KMS-11 (cell line): ENCODE measurements around the gene KCNK6.

Experiments
- H2AFZ ChIP-seq: fragments of 200-600 bp; sonication (generic); 2 replicates; pipeline ENCODE4 v1.6.1; 2016; ENCODE audit warnings: antibody characterized with exemption, mixed run types, low read depth
- H3K27ac ChIP-seq: fragments of 200-600 bp; sonication (generic); 2 replicates; pipeline ENCODE4 v1.6.1; 2016; ENCODE audit warnings: mild to moderate bottlenecking, mixed run types
- H3K27me3 ChIP-seq: fragments of 200-600 bp; sonication (generic); 2 replicates; pipeline ENCODE4 v1.6.1; 2017; ENCODE audit warnings: mild to moderate bottlenecking, low read depth, mixed run types, moderate library complexity; ENCODE audit not compliant: insufficient read depth
- H3K36me3 ChIP-seq: fragments of 200-600 bp; sonication (generic); 2 replicates; pipeline ENCODE4 v1.6.1; 2017; ENCODE audit warnings: mild to moderate bottlenecking, mixed run types; ENCODE audit not compliant: insufficient read depth
- H3K4me1 ChIP-seq: fragments of 200-600 bp; sonication (generic); 2 replicates; pipeline ENCODE4 v1.6.1; 2016; ENCODE audit warnings: mild to moderate bottlenecking, low read depth, mixed run types; ENCODE audit not compliant: poor library complexity, severe bottlenecking
- H3K4me2 ChIP-seq: fragments of 200-600 bp; sonication (generic); 2 replicates; pipeline ENCODE4 v1.7.0; 2016; ENCODE audit warnings: mild to moderate bottlenecking, mixed run types
- H3K4me3 ChIP-seq: fragments of 200-600 bp; sonication (generic); IDR thresholded peaks from 2 replicates; pipeline ENCODE4 v1.6.1; 2017; ENCODE audit warnings: low read depth, low read length, mixed read lengths; ENCODE audit not compliant: insufficient read depth
- H3K79me2 ChIP-seq: fragments of 200-600 bp; sonication (generic); 2 replicates; pipeline ENCODE4 v1.6.1; 2016; ENCODE audit warnings: low read depth, mixed run types; ENCODE audit not compliant: insufficient read depth
- H3K9ac ChIP-seq: fragments of 200-600 bp; sonication (generic); 2 replicates; pipeline ENCODE4 v1.6.1; 2016; ENCODE audit warnings: mild to moderate bottlenecking, mixed run types
- H4K20me1 ChIP-seq: fragments of 200-600 bp; sonication (generic); 2 replicates; pipeline ENCODE4 v1.6.1; 2016; ENCODE audit warnings: mild to moderate bottlenecking, mixed run types; ENCODE audit not compliant: insufficient read depth
- TF ChIP-seq, protein P1 (sequence below): fragments of 200-600 bp; sonication (generic); conservative IDR thresholded peaks from 2 replicates; pipeline ENCODE4 v1.6.1; 2017; ENCODE audit warnings: low read depth, mild to moderate bottlenecking, antibody characterized with exemption, low read length, moderate library complexity, mixed read lengths

KCNK6 gene

DNA sequence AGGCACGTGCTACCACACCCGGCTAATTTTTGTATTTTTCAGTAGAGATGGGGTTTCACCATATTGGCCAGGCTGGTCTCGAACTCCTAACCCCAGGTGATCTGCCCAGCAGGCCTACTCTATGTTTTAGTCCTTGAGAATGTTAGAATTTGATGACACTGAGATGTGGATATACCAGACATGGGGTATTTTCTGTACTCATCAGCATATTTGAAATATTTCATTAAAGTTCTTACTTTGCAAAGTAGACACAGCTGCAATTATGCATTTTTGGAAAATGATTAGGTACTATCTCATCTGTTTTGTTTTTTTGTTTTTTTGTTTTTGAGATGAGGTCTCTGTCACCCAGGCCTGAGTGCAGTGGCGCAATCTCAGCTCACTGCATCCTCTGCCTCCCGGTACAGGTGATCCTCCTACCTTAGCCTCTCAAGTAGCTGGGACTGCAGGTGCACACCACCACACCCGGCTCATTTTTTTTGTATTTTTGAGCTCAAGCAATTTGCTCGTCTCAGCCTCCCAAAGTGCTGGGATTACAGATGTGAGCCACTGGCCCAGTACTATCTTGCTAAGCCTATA is 42.6 kb upstream of the KCNK6 start:
- Histone ChIP-seq H3K79me2 (no peaks in the 10 kb centered on the region), H4K20me1 (no peaks in the 10 kb centered on the region), H3K27ac (no peak overlapping the region), H3K36me3 (no peaks in the 10 kb centered on the region), H3K27me3 (no peaks in the 10 kb centered on the region; the same call in 1 of the 2 replicates), H3K9ac (no peak overlapping the region), H2AFZ (no peak overlapping the region), H3K4me1 (no peaks in the 10 kb centered on the region), H3K4me2 (no peak overlapping the region), H3K4me3 (no peak overlapping the region)
- TF ChIP-seq, protein P1, sequence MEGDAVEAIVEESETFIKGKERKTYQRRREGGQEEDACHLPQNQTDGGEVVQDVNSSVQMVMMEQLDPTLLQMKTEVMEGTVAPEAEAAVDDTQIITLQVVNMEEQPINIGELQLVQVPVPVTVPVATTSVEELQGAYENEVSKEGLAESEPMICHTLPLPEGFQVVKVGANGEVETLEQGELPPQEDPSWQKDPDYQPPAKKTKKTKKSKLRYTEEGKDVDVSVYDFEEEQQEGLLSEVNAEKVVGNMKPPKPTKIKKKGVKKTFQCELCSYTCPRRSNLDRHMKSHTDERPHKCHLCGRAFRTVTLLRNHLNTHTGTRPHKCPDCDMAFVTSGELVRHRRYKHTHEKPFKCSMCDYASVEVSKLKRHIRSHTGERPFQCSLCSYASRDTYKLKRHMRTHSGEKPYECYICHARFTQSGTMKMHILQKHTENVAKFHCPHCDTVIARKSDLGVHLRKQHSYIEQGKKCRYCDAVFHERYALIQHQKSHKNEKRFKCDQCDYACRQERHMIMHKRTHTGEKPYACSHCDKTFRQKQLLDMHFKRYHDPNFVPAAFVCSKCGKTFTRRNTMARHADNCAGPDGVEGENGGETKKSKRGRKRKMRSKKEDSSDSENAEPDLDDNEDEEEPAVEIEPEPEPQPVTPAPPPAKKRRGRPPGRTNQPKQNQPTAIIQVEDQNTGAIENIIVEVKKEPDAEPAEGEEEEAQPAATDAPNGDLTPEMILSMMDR, result no peak

DNA sequence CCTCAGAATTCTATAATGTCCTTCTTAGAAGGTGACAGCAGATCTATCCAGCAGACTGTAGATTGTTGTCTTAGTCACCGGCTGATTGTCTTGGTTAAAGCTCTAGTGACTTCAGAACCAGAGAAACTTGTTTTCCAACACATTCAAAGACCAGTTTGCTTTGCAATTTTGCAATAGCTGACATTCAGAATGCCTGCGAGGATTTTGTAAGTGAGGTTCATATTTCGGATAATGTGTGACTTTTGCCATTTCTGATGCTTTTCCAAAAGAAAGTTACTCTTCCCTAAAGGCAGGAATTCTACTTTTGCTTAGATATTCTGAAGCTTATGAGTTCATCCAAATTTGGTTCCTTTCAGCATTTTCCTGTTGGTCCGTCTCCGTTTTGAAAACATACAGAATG is 42.1 kb upstream of the KCNK6 start:
- Histone ChIP-seq H2AFZ (no peak overlapping the region), H3K9ac (no peak overlapping the region), H3K27ac (no peak overlapping the region), H3K4me1 (no peaks in the 10 kb centered on the region), H3K36me3 (no peaks in the 10 kb centered on the region), H3K79me2 (no peaks in the 10 kb centered on the region), H3K27me3 (no peaks in the 10 kb centered on the region), H3K4me3 (no peak overlapping the region), H4K20me1 (no peaks in the 10 kb centered on the region), H3K4me2 (no peak overlapping the region)
- TF ChIP-seq, protein P1, result no peak

DNA sequence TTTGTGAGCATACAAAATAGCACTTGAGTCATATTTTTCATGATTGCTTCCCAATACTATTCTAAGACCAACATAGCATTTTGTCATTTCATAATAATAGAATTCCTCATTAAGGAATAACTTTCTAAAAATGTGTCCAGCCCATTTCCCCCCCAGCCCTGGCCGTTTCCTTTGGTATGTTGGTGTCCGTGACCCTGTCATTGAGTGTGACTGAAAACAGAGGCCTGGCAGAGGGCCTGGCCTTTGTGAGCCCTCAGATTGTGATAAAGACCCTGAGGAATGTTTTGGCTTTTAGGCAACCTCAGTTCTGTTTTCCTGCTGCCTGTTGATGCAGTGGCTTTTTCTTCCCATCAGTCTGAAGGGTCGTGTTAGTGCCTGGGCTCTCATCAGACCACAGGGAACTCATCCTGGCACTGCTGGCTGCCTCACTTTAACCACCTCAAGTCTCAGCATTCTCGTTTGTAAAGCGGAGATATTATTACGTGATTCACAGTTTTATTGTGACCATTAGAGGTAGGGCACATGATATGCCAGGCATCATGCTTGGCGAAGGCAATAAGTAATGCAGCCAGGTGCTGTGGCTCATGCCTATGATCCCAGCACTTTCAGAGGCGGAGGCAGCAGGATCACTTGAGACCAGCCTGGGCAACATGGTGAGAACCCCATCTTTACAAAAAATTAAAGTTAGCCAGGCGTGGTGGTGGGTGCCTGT is 41.5 kb upstream of the KCNK6 start:
- TF ChIP-seq, protein P1, result no peak
- Histone ChIP-seq H3K36me3 (no peaks in the 10 kb centered on the region), H3K27me3 (no peaks in the 10 kb centered on the region), H3K79me2 (no peaks in the 10 kb centered on the region), H2AFZ (no peak overlapping the region), H3K27ac (no peak overlapping the region), H3K4me1 (no peaks in the 10 kb centered on the region), H3K4me2 (no peak overlapping the region), H3K9ac (no peak overlapping the region), H4K20me1 (no peaks in the 10 kb centered on the region), H3K4me3 (no peak overlapping the region)

DNA sequence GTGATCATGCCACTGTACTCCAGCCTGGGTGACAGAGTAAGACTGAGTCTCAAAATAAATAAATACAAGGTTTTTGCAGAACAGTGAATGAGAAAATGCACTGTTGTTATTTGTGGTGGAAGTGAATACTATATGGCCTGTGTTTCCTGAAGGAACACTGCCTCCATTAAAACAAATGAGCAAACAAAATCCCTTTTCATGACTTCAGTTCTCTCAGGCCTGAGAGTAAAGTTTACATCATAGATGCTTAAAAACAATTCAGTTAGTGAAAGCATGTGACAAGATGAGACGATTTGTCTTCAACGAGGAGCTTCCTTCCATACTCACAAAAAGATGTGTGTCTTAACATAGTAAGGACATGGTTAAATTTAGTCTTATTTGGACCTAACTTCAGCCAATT is 40.9 kb upstream of the KCNK6 start:
- TF ChIP-seq, protein P1, result no peak
- H3K4me1 ChIP-seq, result no peaks in the 10 kb centered on the region

More for the DNA sequence above, 40.9 kb upstream of the KCNK6 start:
- no peaks in the 10 kb centered on the region for H3K79me2 ChIP-seq
- no peak overlapping the region for H3K27ac ChIP-seq
- no peaks in the 10 kb centered on the region for H3K27me3 ChIP-seq
- no peak overlapping the region for H2AFZ ChIP-seq
- H3K36me3 ChIP-seq, result no peaks in the 10 kb centered on the region
- no peak overlapping the region for H3K4me3 ChIP-seq
- H4K20me1 ChIP-seq, result no peaks in the 10 kb centered on the region
- H3K4me2 ChIP-seq, result no peak overlapping the region
- H3K9ac ChIP-seq, result no peak overlapping the region
